Ovary (tissue), 9 donors: Measurements from ENCODE around the gene UCK1. TPM values are rescaled to one million over a fixed set of nuclear protein-coding genes. Genes with fewer than 3 reads are reported as not detected.
A peak's percentile ranks its signal among the peaks of the same experiment; 100 is the strongest.

Experiments
- DNase-seq, 5 donors: peaks; one replicate each; pipeline ENCODE4 v3.0.0-alpha.2; 2019 to 2020
- H3K27ac ChIP-seq, 2 donors: fragments of 200-600 bp; one replicate each; pipeline versions ENCODE4 v1.5.1 to v1.8.0; 2019 to 2022
- H3K27me3 ChIP-seq: fragments of 200-600 bp; one replicate; pipeline ENCODE4 v1.8.0; 2022
- H3K36me3 ChIP-seq: fragments of 200-600 bp; sonication (generic); one replicate; pipeline ENCODE4 v1.5.1; 2019
- H3K4me1 ChIP-seq: one replicate; pipeline ENCODE4 v1.8.1; 2013; ENCODE audit warnings: mild to moderate bottlenecking, moderate library complexity; ENCODE audit not compliant: insufficient read depth
- H3K4me3 ChIP-seq: fragments of 200-600 bp; sonication (generic); one replicate; pipeline ENCODE4 v1.5.1; 2017
- H3K9me3 ChIP-seq, 2 donors: fragments of 200-600 bp in 1 of 2; sonication (generic) in 1 of 2; one replicate each; pipeline versions ENCODE4 v1.5.1 to v1.8.1; 2013 to 2019; ENCODE audit warnings: mild to moderate bottlenecking in 1 of 2, moderate library complexity in 1 of 2
- EP300 ChIP-seq: sonication (generic); formaldehyde crosslinking; IDR thresholded peaks from one replicate; pipeline ENCODE4 v1.6.1; 2017; ENCODE audit warnings: antibody characterized with exemption
- POLR2A ChIP-seq: fragments of 450-650 bp; IDR thresholded peaks from one replicate; pipeline ENCODE4 v1.6.1; 2017; ENCODE audit warnings: antibody characterized with exemption, mild to moderate bottlenecking, moderate library complexity
- WGBS, 3 donors: extraction: QIAGEN DNeasy Blood & Tissue Kit in 1 of 3; methylation state at CpG; one replicate each; pipeline versions ENCODE4 v1.1.5 to v1.1.7; 2013 to 2017; 5-methylcytosine and 5-hydroxymethylcytosine counted together
- intact Hi-C, 4 donors: fragments of 100-400 bp; cut with DNase I; formaldehyde crosslinking; loops; one replicate each; pipeline versions ENCODE4 v1.11.0 to v1.15.1; 2022 to 2023
- polyA plus RNA-seq, 2 donors: library from polyadenylated mRNA; stranded (reverse); fragments of 200-250 nt in 1 of 2; fragments of 350-450 nt in 1 of 2; fragmentation: Illumina TruSeq in 1 of 2; extraction: RNeasy Lipid Tissue Mini Kit (QIAGEN cat#74804) in 1 of 2; gene quantifications; one replicate each; pipeline ENCODE4 v1.2.3, GENCODE V29; 2013 to 2014
- total RNA-seq, 7 donors: library from RNA; depleted of rRNA in 2 of 7; stranded (reverse); fragments of >200 nt in 2 of 7; fragmentation: NEBNext Ultra II Directional in 3 of 7; extraction: Animal tissue kit (Norgen Biotek cat#: 25700) in 3 of 7; gene quantifications; one replicate each; pipeline versions ENCODE4 v1.1.0 to v1.2.4, GENCODE V29; 2016 to 2023
- TF ChIP-seq, protein P1 (sequence below), 3 donors: fragments of 450-650 bp in 2 of 3; fragments of 200-600 bp in 1 of 3; IDR thresholded peaks; one replicate each; pipeline versions ENCODE4 v1.5.1 to v1.8.0; 2016 to 2022; ENCODE audit warnings: antibody characterized with exemption in 3 of 3, mild to moderate bottlenecking in 1 of 3
- donor health status: DM: no; HTN: no; CAD: no; lungs with moderate emphysema.
- donor health status: DM: no; HTN: no; CAD: no.
- donor health status: Bipolar disorder and iron deficiency.
- donor health status: DM: yes; HTN: yes; CAD: no.
- donor health status: DM: no; HTN: no; CAD: no.
- donor health status: DM: yes; HTN: yes; CAD: no.

The UCK1 gene
- total and polyA plus RNA-seq, 9 donors, result 19.8 to 37.9 (median 29.7) TPM

DNA sequence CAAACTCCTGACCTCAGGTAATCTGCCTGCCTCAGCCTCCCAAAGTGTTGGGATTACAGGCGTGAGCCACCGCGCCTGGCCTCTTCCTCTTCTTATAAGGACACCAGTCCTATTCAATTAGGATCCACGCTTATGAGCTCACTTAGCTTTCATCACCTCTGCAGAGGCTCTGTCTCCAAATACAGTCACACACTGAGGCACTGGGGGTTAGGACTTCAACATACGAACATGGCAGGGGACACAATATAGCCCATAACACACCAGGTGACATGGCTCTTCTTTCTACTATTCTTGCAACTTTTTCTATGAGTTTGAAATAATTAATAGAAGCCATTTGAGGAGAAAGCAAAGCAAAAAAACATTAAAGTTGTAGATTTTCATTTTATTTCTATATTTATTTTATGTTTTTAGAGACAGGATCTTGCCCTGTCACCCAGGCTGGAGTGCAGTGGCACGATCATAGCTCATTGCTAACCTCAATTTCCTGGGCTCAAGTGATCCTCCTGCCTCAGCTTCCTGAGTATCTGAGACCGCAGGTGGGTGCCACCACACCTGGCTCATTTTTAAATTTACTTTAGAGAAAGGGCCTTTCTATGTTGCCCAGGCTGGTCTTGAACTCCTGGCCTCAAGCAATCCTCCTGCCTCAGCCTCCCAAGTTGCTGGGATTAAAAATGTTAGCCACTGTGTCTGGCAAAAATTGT, 8.3 kb upstream of the UCK1 start:
- DNase-seq, result no peak
- no peaks in the 10 kb centered on the region for H3K36me3 ChIP-seq
- H3K4me1 ChIP-seq, result no peaks in the 10 kb centered on the region
- WGBS, 3 donors, result 87 to 93% (median 90%) methylated on average over 7 of the region's 7 CpGs
- no peak for TF ChIP-seq POLR2A
- TF ChIP-seq, protein P1, sequence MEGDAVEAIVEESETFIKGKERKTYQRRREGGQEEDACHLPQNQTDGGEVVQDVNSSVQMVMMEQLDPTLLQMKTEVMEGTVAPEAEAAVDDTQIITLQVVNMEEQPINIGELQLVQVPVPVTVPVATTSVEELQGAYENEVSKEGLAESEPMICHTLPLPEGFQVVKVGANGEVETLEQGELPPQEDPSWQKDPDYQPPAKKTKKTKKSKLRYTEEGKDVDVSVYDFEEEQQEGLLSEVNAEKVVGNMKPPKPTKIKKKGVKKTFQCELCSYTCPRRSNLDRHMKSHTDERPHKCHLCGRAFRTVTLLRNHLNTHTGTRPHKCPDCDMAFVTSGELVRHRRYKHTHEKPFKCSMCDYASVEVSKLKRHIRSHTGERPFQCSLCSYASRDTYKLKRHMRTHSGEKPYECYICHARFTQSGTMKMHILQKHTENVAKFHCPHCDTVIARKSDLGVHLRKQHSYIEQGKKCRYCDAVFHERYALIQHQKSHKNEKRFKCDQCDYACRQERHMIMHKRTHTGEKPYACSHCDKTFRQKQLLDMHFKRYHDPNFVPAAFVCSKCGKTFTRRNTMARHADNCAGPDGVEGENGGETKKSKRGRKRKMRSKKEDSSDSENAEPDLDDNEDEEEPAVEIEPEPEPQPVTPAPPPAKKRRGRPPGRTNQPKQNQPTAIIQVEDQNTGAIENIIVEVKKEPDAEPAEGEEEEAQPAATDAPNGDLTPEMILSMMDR (IDR thresholded peaks at IDR 0.05), result no peak
- TF ChIP-seq EP300, result no peak
- H3K9me3 ChIP-seq, result peaks cover 3 to 5% of the 10 kb centered on the region in 2 donors
- no peak overlapping the region for H3K4me3 ChIP-seq
- intact Hi-C loops, result loop anchor here in 1 of 4 donors (10.0 kb wide), 1 partner anchor 195 kb away; no protein-coding TSS in a partner anchor
- no peak overlapping the region for H3K27ac ChIP-seq
- no peaks in the 10 kb centered on the region for H3K27me3 ChIP-seq

DNA sequence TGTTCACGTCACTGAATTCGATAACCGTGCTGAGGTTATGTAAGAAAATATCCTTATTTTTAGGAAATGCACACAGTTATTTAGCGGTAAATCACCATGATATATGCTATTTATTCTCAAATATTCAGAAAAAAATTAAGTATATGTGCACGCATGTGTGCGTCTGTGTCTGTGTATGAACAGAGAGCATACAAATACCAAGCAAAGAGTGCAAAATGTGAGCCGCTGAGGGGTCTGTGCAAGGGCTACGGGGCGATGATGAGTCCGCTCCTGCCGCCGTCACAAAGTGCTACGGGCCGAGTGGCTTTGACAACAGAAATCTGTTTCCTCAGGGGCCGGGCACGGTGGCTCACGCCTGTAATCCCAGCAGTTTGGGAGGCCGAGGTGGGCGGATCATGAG, 6.9 kb upstream of the UCK1 start:
- no peaks in the 10 kb centered on the region for H3K4me1 ChIP-seq
- intact Hi-C loops, result loop anchor here in 1 of 4 donors (10.0 kb wide), 1 partner anchor 197 kb away; no protein-coding TSS in a partner anchor
- H3K9me3 ChIP-seq, result no peaks in the 10 kb centered on the region
- H3K4me3 ChIP-seq, result no peak overlapping the region
- DNase-seq, result no peak
- TF ChIP-seq EP300 (no peak), POLR2A (no peak)
- TF ChIP-seq, protein P1 (IDR thresholded peaks at IDR 0.05), result no peak
- 94 to 95% (median 95%) methylated on average over 19 of the region's 19 CpGs for WGBS, 3 donors
- H3K27me3 ChIP-seq, result no peaks in the 10 kb centered on the region
- H3K36me3 ChIP-seq, result no peaks in the 10 kb centered on the region
- no peak overlapping the region for H3K27ac ChIP-seq

DNA sequence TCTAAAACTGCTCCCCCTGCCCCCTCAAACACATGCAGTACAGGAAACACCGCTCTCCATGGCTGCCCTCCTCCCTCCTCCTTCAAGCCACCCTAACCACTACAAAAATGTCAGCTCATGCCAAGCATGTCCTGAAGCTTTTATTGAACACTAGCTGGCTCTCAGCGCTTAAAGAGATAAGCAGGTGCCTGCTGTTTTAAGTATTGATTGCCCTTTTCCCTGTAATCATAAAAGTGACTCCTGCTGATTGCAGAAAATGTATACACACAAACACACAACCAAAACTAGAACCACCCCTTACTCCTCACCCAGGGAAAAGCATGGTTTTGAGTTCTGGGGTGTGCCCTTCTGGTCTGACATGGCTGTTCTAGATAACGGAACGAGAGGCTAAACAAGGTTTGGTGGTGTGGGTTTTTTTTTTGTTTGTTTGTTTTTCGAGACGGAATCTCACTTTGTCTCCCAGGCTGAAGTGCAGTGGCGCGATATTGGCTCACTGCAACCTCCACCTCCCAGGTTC, 3.7 kb upstream of the UCK1 start:
- no peaks in the 10 kb centered on the region for H3K36me3 ChIP-seq
- H3K9me3 ChIP-seq, result no peaks in the 10 kb centered on the region
- no peak overlapping the region for H3K27ac ChIP-seq
- TF ChIP-seq, protein P1 (IDR thresholded peaks at IDR 0.05), result no peak
- TF ChIP-seq POLR2A, result no peak
- no peak for TF ChIP-seq EP300
- peaks cover 7% of the 10 kb centered on the region for H3K4me1 ChIP-seq
- 53 to 60% (median 58%) methylated on average over 8 of the region's 8 CpGs for WGBS, 3 donors
- no peaks in the 10 kb centered on the region for H3K27me3 ChIP-seq
- H3K4me3 ChIP-seq, result no peak overlapping the region
- intact Hi-C loops, result loop anchor here in 1 of 4 donors (10.0 kb wide), 1 partner anchor 200 kb away; no protein-coding TSS in a partner anchor
- no peak for DNase-seq

DNA sequence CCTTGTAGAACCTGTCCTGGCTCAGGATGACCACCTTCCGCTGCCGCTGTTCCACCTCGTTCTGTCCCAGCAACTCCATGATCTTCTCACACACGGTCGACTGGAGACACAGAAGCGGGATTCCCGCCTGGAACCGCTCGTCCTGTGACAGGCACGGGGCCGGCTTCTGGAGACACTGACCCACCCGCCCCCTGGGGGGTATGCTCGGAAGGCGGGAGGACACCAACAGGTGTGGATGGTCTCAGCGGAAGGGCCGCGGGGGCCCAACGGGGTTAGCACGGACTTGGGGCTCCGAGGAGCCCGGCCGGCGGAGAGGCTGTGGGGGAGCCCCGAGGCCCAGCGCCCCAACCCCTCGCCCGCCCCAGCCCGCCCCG, 530 bp downstream of the UCK1 start:
- WGBS, 3 donors, result 1 to 3% (median 1%) methylated on average over 26 to 29 of the region's 29 CpGs
- H3K4me3 ChIP-seq, result peak overlapping the region; percentile 69
- peak; percentile 31 to 64 (median 49) for DNase-seq
- intact Hi-C loops, result loop anchor here in 1 of 4 donors (10.0 kb wide), 1 partner anchor 204 kb away; no protein-coding TSS in a partner anchor
- H3K9me3 ChIP-seq, result no peaks in the 10 kb centered on the region
- TF ChIP-seq, protein P1 (IDR thresholded peaks at IDR 0.05), result no peak
- TF ChIP-seq EP300 (no peak), POLR2A (no peak)
- H3K4me1 ChIP-seq, result peaks cover 7% of the 10 kb centered on the region
- H3K27ac ChIP-seq, result peak overlapping the region; percentile 4 to 45
- H3K27me3 ChIP-seq, result no peaks in the 10 kb centered on the region
- H3K36me3 ChIP-seq, result no peaks in the 10 kb centered on the region
